Sciatic nerve (tissue), 2 donors: ENCODE results near the gene RASGRF1. TPM values are rescaled to one million over a fixed set of nuclear protein-coding genes. Genes with fewer than 3 reads are reported as not detected.
"Not testable (repeated sequence)": the region's sequence is repeated elsewhere in the genome, so short reads cannot be mapped to it uniquely, and the experiment has no call there.

Experiments
- ATAC-seq: fragments of 200-7000 bp; cut with Tn5 transposase; one replicate; pipeline ENCODE4 v1.9.1; 2020; ENCODE audit warnings: mild to moderate bottlenecking, moderate library complexity
- DNase-seq: peaks from one replicate; pipeline ENCODE4 v3.0.0-alpha.2; 2020; ENCODE audit warnings: low spot score
- intact Hi-C: fragments of 100-400 bp; cut with DNase I; formaldehyde crosslinking; loops from one replicate; pipeline ENCODE4 v1.14.2; 2022
- total RNA-seq: library from RNA; stranded (reverse); fragmentation: NEBNext Ultra II Directional; extraction: Animal tissue kit (Norgen Biotek cat#: 25700); gene quantifications from one replicate; pipeline ENCODE4 v1.2.1, GENCODE V29; 2021
- donor health status: DM: no; HTN: no; CAD: no.
- donor health status: DM: no; HTN: no; CAD: no.

RASGRF1 gene, protein sequence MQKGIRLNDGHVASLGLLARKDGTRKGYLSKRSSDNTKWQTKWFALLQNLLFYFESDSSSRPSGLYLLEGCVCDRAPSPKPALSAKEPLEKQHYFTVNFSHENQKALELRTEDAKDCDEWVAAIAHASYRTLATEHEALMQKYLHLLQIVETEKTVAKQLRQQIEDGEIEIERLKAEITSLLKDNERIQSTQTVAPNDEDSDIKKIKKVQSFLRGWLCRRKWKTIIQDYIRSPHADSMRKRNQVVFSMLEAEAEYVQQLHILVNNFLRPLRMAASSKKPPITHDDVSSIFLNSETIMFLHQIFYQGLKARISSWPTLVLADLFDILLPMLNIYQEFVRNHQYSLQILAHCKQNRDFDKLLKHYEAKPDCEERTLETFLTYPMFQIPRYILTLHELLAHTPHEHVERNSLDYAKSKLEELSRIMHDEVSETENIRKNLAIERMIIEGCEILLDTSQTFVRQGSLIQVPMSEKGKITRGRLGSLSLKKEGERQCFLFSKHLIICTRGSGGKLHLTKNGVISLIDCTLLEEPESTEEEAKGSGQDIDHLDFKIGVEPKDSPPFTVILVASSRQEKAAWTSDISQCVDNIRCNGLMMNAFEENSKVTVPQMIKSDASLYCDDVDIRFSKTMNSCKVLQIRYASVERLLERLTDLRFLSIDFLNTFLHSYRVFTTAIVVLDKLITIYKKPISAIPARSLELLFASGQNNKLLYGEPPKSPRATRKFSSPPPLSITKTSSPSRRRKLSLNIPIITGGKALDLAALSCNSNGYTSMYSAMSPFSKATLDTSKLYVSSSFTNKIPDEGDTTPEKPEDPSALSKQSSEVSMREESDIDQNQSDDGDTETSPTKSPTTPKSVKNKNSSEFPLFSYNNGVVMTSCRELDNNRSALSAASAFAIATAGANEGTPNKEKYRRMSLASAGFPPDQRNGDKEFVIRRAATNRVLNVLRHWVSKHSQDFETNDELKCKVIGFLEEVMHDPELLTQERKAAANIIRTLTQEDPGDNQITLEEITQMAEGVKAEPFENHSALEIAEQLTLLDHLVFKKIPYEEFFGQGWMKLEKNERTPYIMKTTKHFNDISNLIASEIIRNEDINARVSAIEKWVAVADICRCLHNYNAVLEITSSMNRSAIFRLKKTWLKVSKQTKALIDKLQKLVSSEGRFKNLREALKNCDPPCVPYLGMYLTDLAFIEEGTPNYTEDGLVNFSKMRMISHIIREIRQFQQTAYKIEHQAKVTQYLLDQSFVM (N-terminal part only)
- 3.0 TPM for total RNA-seq

- DNase-seq = no peak
- ATAC-seq = no peak
- intact Hi-C loops = no loop called here
Measured at GRCh38 chr15:79090487-79091203, at the start of gene RASGRF1. Gene RASGRF1, minus strand, starts transcription at chr15:79090780. Its CDS starts 282 bp downstream, at chr15:79090498.

DNA sequence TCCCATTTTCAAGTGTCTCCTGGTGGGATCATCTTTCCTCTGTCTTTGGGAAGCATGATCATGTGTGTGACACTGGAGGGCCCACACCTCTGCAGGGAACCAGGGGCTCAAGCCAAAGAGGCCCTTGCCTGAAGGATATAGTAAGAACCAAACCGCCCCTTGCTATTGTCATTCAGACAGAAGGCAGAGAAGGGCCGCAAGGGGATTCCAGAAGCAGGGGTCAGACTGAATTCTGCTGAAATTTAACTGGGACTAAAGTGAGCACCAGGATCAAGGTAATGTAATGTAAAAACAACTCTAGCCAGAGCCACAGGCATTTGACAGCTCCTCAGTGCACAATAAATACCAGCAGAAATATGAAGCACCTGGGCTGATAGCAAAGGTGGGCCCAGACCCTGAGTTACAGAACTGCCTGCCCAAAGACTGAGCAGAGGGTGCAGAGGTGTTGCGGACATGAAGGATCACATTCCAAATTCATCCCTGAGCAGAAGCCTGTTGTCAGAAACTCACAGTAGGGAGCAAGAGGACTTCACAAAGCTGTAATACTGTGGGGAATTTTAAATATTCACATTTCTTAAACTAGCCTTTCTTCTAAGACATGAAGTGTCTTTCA, 46.0 kb upstream of the RASGRF1 start:
- DNase-seq (no peak), ATAC-seq (no peak)
- intact Hi-C loops = no loop called here

DNA sequence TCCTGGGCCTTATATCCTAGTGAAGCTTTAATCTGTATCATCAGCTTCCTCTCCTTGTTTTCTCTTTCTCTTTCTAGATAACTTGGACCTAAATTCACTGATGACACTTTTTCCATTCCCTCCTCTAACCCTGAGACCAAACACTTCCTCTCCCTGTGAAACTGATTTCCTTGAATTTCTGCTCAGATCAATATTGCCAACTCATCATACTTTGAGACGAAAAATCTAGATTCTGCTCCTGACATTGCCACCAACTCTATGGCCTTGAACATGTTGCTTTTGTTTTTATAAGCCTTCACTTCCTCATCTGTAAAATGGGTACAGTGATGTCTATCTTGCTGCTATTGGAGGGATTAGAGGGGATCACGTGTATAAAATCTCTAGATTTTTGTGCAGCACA, 42.7 kb upstream of the RASGRF1 start:
- intact Hi-C loops = no loop called here
- DNase-seq (no peak), ATAC-seq (no peak)

- no peak for DNase-seq
- no peak for ATAC-seq
- intact Hi-C loops = no loop called here
Measured at GRCh38 chr15:79132770-79133169, 42.2 kb upstream of the RASGRF1 start.

DNA sequence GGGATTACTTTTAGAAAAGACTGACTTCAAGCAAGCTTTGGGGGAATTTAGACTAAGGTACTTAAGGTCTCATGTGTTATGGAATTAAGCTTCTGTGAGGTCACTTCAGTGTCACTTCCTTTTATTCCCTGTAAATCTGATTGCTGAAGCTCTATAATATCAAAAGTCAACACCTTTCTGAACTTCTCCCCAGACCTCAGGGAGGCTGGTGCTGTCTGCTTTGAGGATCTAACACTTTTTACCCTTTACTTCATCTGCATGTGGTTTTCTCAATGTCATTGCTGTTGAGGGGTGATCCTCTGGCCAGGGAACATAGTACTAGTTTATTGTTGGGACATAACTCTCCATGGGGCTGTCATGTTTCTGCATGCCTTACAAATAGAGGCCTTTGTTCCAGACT, 41.8 kb upstream of the RASGRF1 start:
- no peak for DNase-seq
- intact Hi-C loops = no loop called here

DNA sequence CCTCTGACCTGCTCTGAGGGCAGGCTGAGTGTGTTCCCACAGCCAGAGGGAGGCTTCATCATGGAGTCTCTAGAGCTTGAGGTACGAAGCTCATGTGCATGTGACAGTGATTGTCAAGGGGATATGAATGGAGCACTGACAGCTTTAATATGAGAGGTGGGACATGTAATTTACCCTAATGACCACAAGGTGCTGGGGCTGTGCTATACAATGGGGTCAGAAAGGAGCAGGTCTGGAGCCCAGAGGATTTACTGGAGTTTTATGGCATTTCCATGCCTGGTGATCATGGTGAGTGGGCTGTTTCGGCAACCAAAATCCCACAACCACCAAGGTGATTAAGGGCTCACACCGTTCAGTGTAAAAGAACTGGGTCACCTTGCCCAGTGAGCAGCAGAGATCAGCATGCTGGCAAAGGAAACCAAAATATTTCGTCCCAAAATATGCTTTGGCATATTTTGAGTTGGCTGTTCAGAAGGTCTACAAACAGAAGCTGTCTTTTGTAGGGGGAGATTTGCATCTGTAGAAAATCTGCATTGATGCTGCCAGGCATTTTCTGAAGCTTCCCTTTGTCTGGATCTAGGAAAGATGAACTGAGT, 40.1 kb upstream of the RASGRF1 start:
- DNase-seq (no peak), ATAC-seq (no peak)
- intact Hi-C loops = no loop called here

More for the DNA sequence above, 41.8 kb upstream of the RASGRF1 start:
- ATAC-seq = no peak

DNA sequence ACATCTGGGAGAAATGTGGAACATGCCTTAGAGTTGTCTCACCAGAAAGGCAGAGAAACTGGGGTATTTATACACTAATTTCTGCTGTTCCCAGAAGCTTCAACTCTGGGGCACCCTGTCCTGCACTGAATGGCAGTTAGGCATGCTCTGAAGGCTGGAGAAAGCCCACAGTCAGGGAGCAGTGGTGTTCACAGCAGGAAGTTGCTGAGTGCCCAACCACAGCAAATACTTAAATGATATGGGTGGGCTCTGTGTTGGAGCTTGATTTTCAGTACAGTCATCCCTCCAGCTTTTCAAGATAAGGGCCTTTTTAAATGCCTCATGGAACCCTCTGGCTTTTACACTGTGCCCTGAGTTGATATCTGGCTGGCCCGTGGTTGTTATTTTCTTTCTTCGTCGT, 38.7 kb upstream of the RASGRF1 start:
- no peak for ATAC-seq
- DNase-seq = no peak
- intact Hi-C loops = no loop called here

- intact Hi-C loops = no loop called here
- ATAC-seq (no peak), DNase-seq (no peak)
Measured at GRCh38 chr15:79128556-79128955, 38.0 kb upstream of the RASGRF1 start.

- ATAC-seq (no peak), DNase-seq (no peak)
- intact Hi-C loops = no loop called here
Measured at GRCh38 chr15:79124388-79124787, 33.8 kb upstream of the RASGRF1 start.

- intact Hi-C loops = no loop called here
- no peak for ATAC-seq
- DNase-seq = no peak
Measured at GRCh38 chr15:79122991-79123390, 32.4 kb upstream of the RASGRF1 start.

DNA sequence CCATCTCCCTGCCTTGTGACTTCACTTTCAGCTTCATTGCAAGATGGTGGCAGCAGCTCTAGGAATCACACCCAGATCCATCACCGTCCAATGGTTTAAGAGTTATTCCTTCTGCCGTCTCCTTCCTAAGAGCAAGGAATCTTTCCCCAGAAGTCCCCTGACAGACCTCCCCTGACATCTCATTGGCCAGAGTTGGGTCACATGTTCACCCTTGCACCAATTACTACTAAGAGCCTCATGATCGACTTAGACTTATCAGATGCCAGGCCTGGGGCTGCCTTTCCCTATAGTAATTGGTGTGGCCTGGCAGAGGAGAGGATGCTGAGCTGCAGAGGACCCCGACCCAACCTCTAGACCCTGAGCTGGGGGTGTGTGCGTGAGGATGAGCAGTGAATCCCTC, 31.8 kb upstream of the RASGRF1 start:
- no peak for DNase-seq
- ATAC-seq = no peak
- intact Hi-C loops = no loop called here

- DNase-seq = no peak
- ATAC-seq = no peak
- intact Hi-C loops = no loop called here
Measured at GRCh38 chr15:79121571-79121970, 31.0 kb upstream of the RASGRF1 start.

DNA sequence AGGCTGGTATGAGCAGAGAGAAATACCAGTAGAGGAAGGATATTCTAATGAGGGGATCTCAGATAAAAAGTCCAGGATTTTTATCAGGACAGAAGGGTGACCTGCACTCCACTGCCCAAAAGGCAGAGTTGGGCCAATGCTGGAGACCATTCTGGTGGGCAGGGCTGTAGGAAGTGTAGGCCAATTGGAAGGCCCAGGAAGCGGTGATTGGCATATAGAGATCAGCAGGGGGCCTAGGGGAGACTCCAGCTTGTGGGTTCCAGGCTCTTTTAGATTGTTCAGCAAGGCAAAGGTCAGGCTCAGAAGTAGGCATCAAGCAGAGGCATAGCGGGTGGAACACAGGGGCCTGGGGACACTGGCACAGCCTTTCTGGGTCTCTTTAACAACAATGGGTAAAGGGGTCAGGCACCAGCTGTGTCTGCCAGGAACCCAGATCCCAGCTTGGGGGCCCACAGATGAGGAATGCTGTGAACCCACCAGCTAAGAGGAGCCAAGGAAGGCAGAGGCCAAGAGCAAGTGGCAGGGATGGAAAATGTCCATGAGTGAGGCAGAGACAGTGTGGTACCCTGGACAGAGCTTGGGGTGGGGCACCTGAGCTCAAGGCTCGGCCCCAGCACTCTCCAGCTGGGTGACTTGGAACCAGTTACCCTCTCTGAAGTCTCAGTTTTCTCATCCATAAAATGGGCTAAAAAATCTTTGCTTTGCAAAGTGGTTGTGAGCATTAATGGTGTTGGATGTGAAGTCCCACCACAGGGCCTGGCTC, 27.0 kb upstream of the RASGRF1 start:
- DNase-seq (no peak), ATAC-seq (no peak)
- intact Hi-C loops = no loop called here

DNA sequence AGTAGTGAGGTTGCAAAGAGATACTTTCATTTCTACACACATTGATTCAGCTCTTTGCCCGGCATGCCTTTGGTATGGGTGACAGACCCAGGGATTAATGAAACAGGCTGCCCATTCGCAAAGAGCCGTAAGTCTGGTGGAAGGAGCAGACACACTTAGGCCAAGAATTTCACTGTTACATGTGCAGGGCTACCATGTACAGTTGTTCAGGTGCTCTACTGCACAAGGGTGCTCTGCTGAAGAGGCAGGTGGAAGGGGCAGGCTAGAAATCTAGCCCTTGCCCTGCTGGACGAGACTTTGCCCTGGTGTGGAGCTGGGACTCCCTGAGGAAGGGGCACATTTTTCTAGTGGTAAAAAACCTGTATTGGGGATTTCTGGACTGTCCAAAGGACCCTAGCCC, 26.2 kb upstream of the RASGRF1 start:
- ATAC-seq = no peak
- no peak for DNase-seq
- intact Hi-C loops = no loop called here

- intact Hi-C loops = no loop called here
- peak; percentile 58 for ATAC-seq
- no peak for DNase-seq
Measured at GRCh38 chr15:79115986-79116665, 25.5 kb upstream of the RASGRF1 start.

GRCh38 chr15:79113831-79114230, 23.3 kb upstream of the RASGRF1 start:
- intact Hi-C loops = no loop called here
- ATAC-seq (no peak), DNase-seq (no peak)

DNA sequence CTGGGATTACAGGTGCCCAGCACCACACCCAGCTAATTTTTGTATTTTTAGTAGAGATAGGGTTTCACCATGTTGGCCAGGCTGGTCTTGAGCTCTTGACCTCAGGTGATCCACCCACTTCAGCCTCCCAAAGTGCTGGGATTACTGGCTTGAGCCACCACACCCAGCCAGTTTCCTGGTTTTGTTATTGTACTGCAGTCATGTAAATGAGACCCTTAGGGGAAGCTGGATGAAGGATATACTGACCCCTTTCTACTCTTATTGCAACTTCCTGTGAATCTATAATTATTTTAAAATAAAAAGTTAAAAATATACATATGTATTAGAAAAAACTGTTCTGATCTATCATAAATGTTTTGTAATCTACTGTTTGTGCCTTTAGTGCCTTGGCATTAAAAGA, 20.8 kb upstream of the RASGRF1 start:
- DNase-seq, intact Hi-C loops, ATAC-seq: not testable (repeated sequence)
